ENCODE results near the gene ENTREP3. TPM values are rescaled to one million over a fixed set of nuclear protein-coding genes. Genes with fewer than 3 reads are reported as not detected.
"Not testable (repeated sequence)": the region's sequence is repeated elsewhere in the genome, so short reads cannot be mapped to it uniquely, and the experiment has no call there.

The ENTREP3 gene
- total RNA-seq, 1 experiment from 2014 or later, result 20.7 TPM

GRCh38 chr1:155295942-155296267 lies 40.6 kb upstream of the ENTREP3 start:
- H3K27me3 ChIP-seq (ENCODE audit: low read length), result no peaks in the 10 kb centered on the region
- H3K9ac ChIP-seq (ENCODE audit: low read length), result no peak overlapping the region
- H3K4me2 ChIP-seq (ENCODE audit: low read depth, low read length, poor library complexity, severe bottlenecking), result no peak overlapping the region
- DNase-seq, result no peak
- H3K9me3 ChIP-seq (ENCODE audit: low read length), result no peaks in the 10 kb centered on the region
- H2AFZ ChIP-seq (ENCODE audit: low read length), result no peak overlapping the region
- no peak overlapping the region for H3K27ac ChIP-seq (ENCODE audit: low read length)
- no peak overlapping the region for H3K4me3 ChIP-seq (ENCODE audit: low read length)
- H3K79me2 ChIP-seq (ENCODE audit: low read length), result no peaks in the 10 kb centered on the region
- H3K4me1 ChIP-seq (ENCODE audit: low read length), result peaks cover 2% of the 10 kb centered on the region; the same call in 1 of the 2 replicates
- no peaks in the 10 kb centered on the region for H4K20me1 ChIP-seq (ENCODE audit: insufficient read depth, low read depth, low read length)
- no peaks in the 10 kb centered on the region for H3K36me3 ChIP-seq (ENCODE audit: insufficient read depth, low read length)
- no peaks in the 10 kb centered on the region for H3K9me2 ChIP-seq (replicated peaks; ENCODE audit: insufficient read depth, low read length)

GRCh38 chr1:155295183-155295941 lies 40.1 kb upstream of the ENTREP3 start:
- no peak overlapping the region for H3K4me2 ChIP-seq (ENCODE audit: low read depth, low read length, poor library complexity, severe bottlenecking)
- H3K79me2 ChIP-seq (ENCODE audit: low read length), result no peaks in the 10 kb centered on the region
- no peaks in the 10 kb centered on the region for H3K9me3 ChIP-seq (ENCODE audit: low read length)
- H3K4me3 ChIP-seq (ENCODE audit: low read length), result no peak overlapping the region
- H3K9me2 ChIP-seq (replicated peaks; ENCODE audit: insufficient read depth, low read length), result no peaks in the 10 kb centered on the region
- no peak overlapping the region for H2AFZ ChIP-seq (ENCODE audit: low read length)
- no peaks in the 10 kb centered on the region for H4K20me1 ChIP-seq (ENCODE audit: insufficient read depth, low read depth, low read length)
- H3K27me3 ChIP-seq (ENCODE audit: low read length), result no peaks in the 10 kb centered on the region
- H3K36me3 ChIP-seq (ENCODE audit: insufficient read depth, low read length), result no peaks in the 10 kb centered on the region
- H3K27ac ChIP-seq (ENCODE audit: low read length), result no peak overlapping the region
- H3K4me1 ChIP-seq (ENCODE audit: low read length), result peaks cover 2% of the 10 kb centered on the region; the same call in 1 of the 2 replicates
- H3K9ac ChIP-seq (ENCODE audit: low read length), result no peak overlapping the region
- DNase-seq, result no peak

- Histone ChIP-seq H3K4me1 (ENCODE audit: low read length) (peaks cover 2% of the 10 kb centered on the region; the same call in 1 of the 2 replicates), H4K20me1 (ENCODE audit: insufficient read depth, low read depth, low read length) (no peaks in the 10 kb centered on the region), H3K36me3 (ENCODE audit: insufficient read depth, low read length) (no peaks in the 10 kb centered on the region), H3K4me3 (ENCODE audit: low read length) (no peak overlapping the region), H3K79me2 (ENCODE audit: low read length) (no peaks in the 10 kb centered on the region), H3K9ac (ENCODE audit: low read length) (no peak overlapping the region), H3K9me2 (replicated peaks; ENCODE audit: insufficient read depth, low read length) (no peaks in the 10 kb centered on the region), H3K27me3 (ENCODE audit: low read length) (no peaks in the 10 kb centered on the region), H3K4me2 (ENCODE audit: low read depth, low read length, poor library complexity, severe bottlenecking) (no peak overlapping the region), H2AFZ (ENCODE audit: low read length) (no peak overlapping the region), H3K9me3 (ENCODE audit: low read length) (no peaks in the 10 kb centered on the region), H3K27ac (ENCODE audit: low read length) (no peak overlapping the region)
- DNase-seq, result no peak
Measured at GRCh38 chr1:155294520-155295182, 39.4 kb upstream of the ENTREP3 start.

GRCh38 chr1:155293086-155293749 lies 37.9 kb upstream of the ENTREP3 start:
- H4K20me1 ChIP-seq (ENCODE audit: insufficient read depth, low read depth, low read length), result no peaks in the 10 kb centered on the region
- peaks cover 2% of the 10 kb centered on the region; the same call in 1 of the 2 replicates for H3K4me1 ChIP-seq (ENCODE audit: low read length)
- H3K9ac ChIP-seq (ENCODE audit: low read length), result no peak overlapping the region
- H3K9me3 ChIP-seq (ENCODE audit: low read length), result no peaks in the 10 kb centered on the region
- no peaks in the 10 kb centered on the region for H3K9me2 ChIP-seq (replicated peaks; ENCODE audit: insufficient read depth, low read length)
- no peaks in the 10 kb centered on the region; the same call in 1 of the 2 replicates for H3K36me3 ChIP-seq (ENCODE audit: insufficient read depth, low read length)
- no peak for DNase-seq
- no peaks in the 10 kb centered on the region for H3K79me2 ChIP-seq (ENCODE audit: low read length)
- no peak overlapping the region for H3K27ac ChIP-seq (ENCODE audit: low read length)
- no peak overlapping the region for H3K4me2 ChIP-seq (ENCODE audit: low read depth, low read length, poor library complexity, severe bottlenecking)
- no peak overlapping the region for H3K4me3 ChIP-seq (ENCODE audit: low read length)
- no peak overlapping the region for H2AFZ ChIP-seq (ENCODE audit: low read length)
- H3K27me3 ChIP-seq (ENCODE audit: low read length), result no peaks in the 10 kb centered on the region

GRCh38 chr1:155291006-155291405 lies 35.7 kb upstream of the ENTREP3 start:
- H2AFZ ChIP-seq (ENCODE audit: low read length); H3K4me2 ChIP-seq (ENCODE audit: low read depth, low read length, poor library complexity, severe bottlenecking); H3K27ac ChIP-seq (ENCODE audit: low read length); H3K4me3 ChIP-seq (ENCODE audit: low read length); H3K9me2 ChIP-seq (replicated peaks; ENCODE audit: insufficient read depth, low read length); H3K36me3 ChIP-seq (ENCODE audit: insufficient read depth, low read length); H3K79me2 ChIP-seq (ENCODE audit: low read length); H3K9me3 ChIP-seq (ENCODE audit: low read length); H3K4me1 ChIP-seq (ENCODE audit: low read length); H3K9ac ChIP-seq (ENCODE audit: low read length); DNase-seq; H4K20me1 ChIP-seq (ENCODE audit: insufficient read depth, low read depth, low read length); H3K27me3 ChIP-seq (ENCODE audit: low read length): not testable (repeated sequence)

GRCh38 chr1:155287987-155288543 lies 32.8 kb upstream of the ENTREP3 start:
- no peak overlapping the region for H3K27ac ChIP-seq (ENCODE audit: low read length)
- H4K20me1 ChIP-seq (ENCODE audit: insufficient read depth, low read depth, low read length), result no peaks in the 10 kb centered on the region
- H3K36me3 ChIP-seq (ENCODE audit: insufficient read depth, low read length), result no peaks in the 10 kb centered on the region; the same call in 1 of the 2 replicates
- H3K4me3 ChIP-seq (ENCODE audit: low read length), result no peak overlapping the region
- H3K4me1 ChIP-seq (ENCODE audit: low read length), result peaks cover 5% of the 10 kb centered on the region
- no peaks in the 10 kb centered on the region for H3K9me2 ChIP-seq (replicated peaks; ENCODE audit: insufficient read depth, low read length)
- no peak overlapping the region for H3K9ac ChIP-seq (ENCODE audit: low read length)
- H3K79me2 ChIP-seq (ENCODE audit: low read length), result no peaks in the 10 kb centered on the region
- H3K4me2 ChIP-seq (ENCODE audit: low read depth, low read length, poor library complexity, severe bottlenecking), result no peak overlapping the region
- no peak for DNase-seq
- no peaks in the 10 kb centered on the region for H3K9me3 ChIP-seq (ENCODE audit: low read length)
- H2AFZ ChIP-seq (ENCODE audit: low read length), result no peak overlapping the region
- no peaks in the 10 kb centered on the region for H3K27me3 ChIP-seq (ENCODE audit: low read length)

- Histone ChIP-seq H3K9me2 (replicated peaks; ENCODE audit: insufficient read depth, low read length) (no peaks in the 10 kb centered on the region), H3K4me3 (ENCODE audit: low read length) (no peak overlapping the region), H3K27ac (ENCODE audit: low read length) (no peak overlapping the region), H3K36me3 (ENCODE audit: insufficient read depth, low read length) (no peaks in the 10 kb centered on the region; the same call in 1 of the 2 replicates), H4K20me1 (ENCODE audit: insufficient read depth, low read depth, low read length) (no peaks in the 10 kb centered on the region), H3K4me1 (ENCODE audit: low read length) (peaks cover 7% of the 10 kb centered on the region), H2AFZ (ENCODE audit: low read length) (no peak overlapping the region), H3K27me3 (ENCODE audit: low read length) (no peaks in the 10 kb centered on the region), H3K9ac (ENCODE audit: low read length) (no peak overlapping the region), H3K9me3 (ENCODE audit: low read length) (no peaks in the 10 kb centered on the region), H3K4me2 (ENCODE audit: low read depth, low read length, poor library complexity, severe bottlenecking) (no peak overlapping the region), H3K79me2 (ENCODE audit: low read length) (no peaks in the 10 kb centered on the region)
- no peak for DNase-seq
Measured at GRCh38 chr1:155286544-155286943, 31.3 kb upstream of the ENTREP3 start.

GRCh38 chr1:155285631-155286044 lies 30.4 kb upstream of the ENTREP3 start:
- no peaks in the 10 kb centered on the region for H4K20me1 ChIP-seq (ENCODE audit: insufficient read depth, low read depth, low read length)
- peaks cover 7% of the 10 kb centered on the region for H3K4me1 ChIP-seq (ENCODE audit: low read length)
- no peaks in the 10 kb centered on the region; the same call in 1 of the 2 replicates for H3K36me3 ChIP-seq (ENCODE audit: insufficient read depth, low read length)
- H3K79me2 ChIP-seq (ENCODE audit: low read length), result no peaks in the 10 kb centered on the region
- H3K9ac ChIP-seq (ENCODE audit: low read length), result no peak overlapping the region
- H2AFZ ChIP-seq (ENCODE audit: low read length), result no peak overlapping the region
- no peak overlapping the region for H3K4me2 ChIP-seq (ENCODE audit: low read depth, low read length, poor library complexity, severe bottlenecking)
- no peaks in the 10 kb centered on the region for H3K9me3 ChIP-seq (ENCODE audit: low read length)
- no peak overlapping the region for H3K4me3 ChIP-seq (ENCODE audit: low read length)
- H3K9me2 ChIP-seq (replicated peaks; ENCODE audit: insufficient read depth, low read length), result no peaks in the 10 kb centered on the region
- no peak overlapping the region for H3K27ac ChIP-seq (ENCODE audit: low read length)
- DNase-seq, result no peak
- no peaks in the 10 kb centered on the region for H3K27me3 ChIP-seq (ENCODE audit: low read length)

All from Karpas-422 (cell line).